Fibroblast of skin of scalp (primary cell): ENCODE data around the gene PRKN.

Experiments
- DNase-seq: peaks from one replicate; pipeline ENCODE4 v3.0.0-alpha.2; 2013

PRKN gene

DNA sequence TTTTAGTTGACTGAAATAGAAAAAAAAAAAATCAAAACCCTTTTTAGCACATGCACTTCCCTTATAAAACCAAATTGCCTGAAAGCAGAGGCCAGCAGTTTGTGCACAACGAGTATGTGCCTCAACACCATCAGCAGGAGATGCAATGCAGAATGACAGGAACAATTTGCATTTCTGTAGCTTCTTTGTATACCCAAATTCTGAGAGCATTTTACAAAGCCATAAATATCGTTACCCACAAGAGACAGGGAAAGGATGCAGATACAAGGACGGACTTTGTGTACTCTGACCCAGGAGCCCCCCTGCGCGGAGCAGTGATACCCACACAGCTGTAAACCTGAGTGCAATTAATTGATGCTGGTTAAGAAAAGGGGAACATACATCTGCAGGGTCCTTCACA lies 285.6 kb downstream of the PRKN start:
- no peak for DNase-seq

GRCh38 chr6:162438980-162439379 lies 288.6 kb downstream of the PRKN start:
- DNase-seq, result no peak

- DNase-seq, result no peak
Measured at GRCh38 chr6:162435071-162435470, 292.5 kb downstream of the PRKN start.

GRCh38 chr6:162421004-162421403 lies 306.6 kb downstream of the PRKN start:
- DNase-seq, result no peak

- DNase-seq, result peak; percentile 27
Measured at GRCh38 chr6:162416831-162417537, 310.6 kb downstream of the PRKN start.

GRCh38 chr6:162416307-162416706 lies 311.3 kb downstream of the PRKN start:
- DNase-seq, result no peak

- no peak for DNase-seq
Measured at GRCh38 chr6:162409741-162410691, 317.6 kb downstream of the PRKN start.

- no peak for DNase-seq
Measured at GRCh38 chr6:162408826-162409535, 318.6 kb downstream of the PRKN start.

- no peak for DNase-seq
Measured at GRCh38 chr6:162404951-162405350, 322.6 kb downstream of the PRKN start.

- DNase-seq, result no peak
Measured at GRCh38 chr6:162403031-162403430, 324.5 kb downstream of the PRKN start.

- DNase-seq, result no peak
Measured at GRCh38 chr6:162395181-162395580, 332.4 kb downstream of the PRKN start.

- peak; percentile 92 for DNase-seq
Measured at GRCh38 chr6:162390961-162391811, 336.4 kb downstream of the PRKN start.

DNA sequence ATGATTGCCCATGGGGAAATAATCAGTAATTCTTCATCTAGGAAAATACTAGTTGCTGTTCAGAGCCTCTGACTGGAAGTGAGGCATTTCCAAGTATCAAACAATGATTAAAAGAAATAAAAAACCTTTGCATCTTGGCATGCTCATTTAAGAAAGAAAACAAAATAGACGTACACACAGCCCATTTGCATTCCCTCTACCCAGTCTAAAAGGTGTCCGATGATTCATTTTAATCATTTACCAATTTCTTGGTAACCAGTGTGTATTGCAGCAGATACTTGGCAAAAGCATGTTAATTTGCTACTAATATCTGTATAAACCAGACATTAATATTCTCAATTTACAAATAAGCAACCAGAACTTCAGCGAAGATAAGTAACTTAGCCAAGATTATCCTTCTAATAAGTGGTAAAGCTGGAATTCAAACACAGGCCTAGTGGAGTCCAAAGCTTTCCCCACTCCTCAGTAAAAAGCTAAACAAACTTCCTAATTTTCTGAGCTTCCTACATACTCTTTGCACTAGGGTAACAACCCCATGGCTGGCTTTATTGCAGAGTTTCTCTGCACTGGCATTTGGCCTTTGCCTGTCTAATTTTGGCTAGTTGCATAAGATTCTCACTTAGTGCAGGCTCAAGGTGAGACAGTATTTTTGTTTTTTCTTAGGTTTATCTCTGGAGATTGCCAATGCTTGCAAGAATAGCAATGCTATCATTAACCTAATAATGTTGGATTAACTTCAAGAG lies 338.1 kb downstream of the PRKN start:
- DNase-seq, result no peak

- DNase-seq, result no peak
Measured at GRCh38 chr6:162388383-162388777, 339.2 kb downstream of the PRKN start.

DNA sequence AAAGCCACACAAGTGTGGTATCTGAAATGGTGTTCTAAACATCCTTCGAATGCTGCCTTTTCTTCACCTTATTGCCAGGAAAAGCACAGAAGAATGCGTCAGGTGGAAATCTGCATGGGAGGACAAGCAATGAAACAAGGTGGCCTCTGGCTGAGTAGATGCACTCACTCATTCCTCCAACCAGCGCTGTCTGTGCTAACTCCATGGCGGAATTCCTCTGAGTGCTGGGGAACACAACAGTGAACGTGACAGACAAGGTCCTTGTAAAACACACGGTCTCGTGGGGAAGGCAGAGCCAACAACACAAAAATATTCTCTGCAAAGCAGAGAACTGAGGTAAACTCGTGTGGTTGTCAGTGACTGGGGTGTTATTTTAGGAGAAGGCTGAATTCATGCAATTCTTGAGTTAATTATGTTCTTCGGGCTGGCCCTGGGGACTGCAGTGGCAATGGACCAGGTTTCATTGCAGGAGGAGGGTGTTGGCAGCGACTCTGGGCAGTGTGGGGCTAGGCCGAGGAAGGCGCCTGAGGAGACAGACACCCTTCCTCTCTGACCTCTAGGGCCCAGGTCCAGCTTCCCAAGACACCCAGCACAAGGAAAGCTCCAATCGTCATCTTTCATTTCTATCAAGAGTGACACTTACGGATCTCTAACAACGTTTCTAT lies 339.7 kb downstream of the PRKN start:
- DNase-seq, result no peak

GRCh38 chr6:162385980-162386379 lies 341.6 kb downstream of the PRKN start:
- DNase-seq, result peak; percentile 81

DNA sequence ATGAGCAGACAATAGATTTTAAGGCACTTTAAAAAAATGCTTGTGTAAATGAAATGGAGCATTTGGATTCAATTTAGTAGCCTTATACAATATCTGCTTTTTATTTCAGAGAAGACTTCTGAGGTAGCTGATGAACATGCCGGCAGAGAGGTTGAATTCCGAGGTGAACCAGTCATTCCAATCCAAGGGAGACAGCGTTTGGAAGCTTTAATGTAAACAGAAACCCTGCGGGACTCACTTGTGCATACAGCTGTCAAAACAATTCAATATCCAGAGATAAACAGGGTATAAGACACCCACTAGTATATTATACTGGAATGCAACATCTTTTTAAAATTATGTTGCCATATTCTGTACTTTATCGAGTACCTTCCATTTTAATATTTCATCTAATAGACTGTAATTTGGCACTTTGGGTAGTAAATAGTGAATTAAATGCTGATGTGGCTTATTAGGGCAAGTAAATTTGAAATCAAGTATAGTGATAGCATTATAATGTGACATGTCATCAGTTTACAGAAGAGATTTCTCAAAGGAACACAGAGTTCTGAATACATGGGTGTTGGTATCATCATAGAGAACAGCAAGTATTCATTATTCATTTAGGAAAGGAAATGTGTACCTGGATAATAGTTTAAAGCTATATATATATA lies 347.7 kb downstream of the PRKN start:
- DNase-seq, result peak; percentile 92

GRCh38 chr6:162377735-162378134 lies 349.8 kb downstream of the PRKN start:
- peak; percentile 81 for DNase-seq

GRCh38 chr6:162373868-162374267 lies 353.7 kb downstream of the PRKN start:
- no peak for DNase-seq

- no peak for DNase-seq
Measured at GRCh38 chr6:162373192-162373591, 354.4 kb downstream of the PRKN start.
